ENCODE measurements around the gene PODNL1.

The PODNL1 gene

DNA sequence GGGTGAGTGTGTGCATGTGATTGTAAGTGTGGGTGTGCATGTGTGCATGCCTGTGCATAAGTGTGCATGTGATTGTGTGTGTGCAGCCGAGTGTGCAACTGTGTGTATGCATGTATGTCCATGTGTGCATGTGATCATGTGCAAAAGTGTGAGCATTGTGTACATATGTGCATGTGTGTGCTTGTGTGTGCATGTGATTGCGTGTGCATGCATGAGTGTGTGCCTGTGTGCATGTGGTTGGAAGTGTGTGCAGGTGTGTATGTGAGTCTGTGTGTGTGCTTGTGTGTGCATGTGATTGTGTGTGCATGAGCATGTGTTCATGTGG, 3.5 kb downstream of the PODNL1 start:
- no peak overlapping the region for H2BK120ac ChIP-seq (ENCODE audit: low read depth, low read length)
- H3K4me2 ChIP-seq (ENCODE audit: low read length), result no peak overlapping the region
- H3K27me3 ChIP-seq (ENCODE audit: insufficient read depth, low read length, poor library complexity), result no peaks in the 10 kb centered on the region
- no peak overlapping the region for H2BK5ac ChIP-seq (ENCODE audit: low read length)
- H3K56ac ChIP-seq (ENCODE audit: low read length), result no peak overlapping the region
- H3K18ac ChIP-seq (ENCODE audit: low read length), result no peak overlapping the region
- no peaks in the 10 kb centered on the region for H3K36me3 ChIP-seq (ENCODE audit: control insufficient read depth, insufficient read depth, low read length)
- no peak for DNase-seq
- H3K4me1 ChIP-seq (ENCODE audit: control insufficient read depth, low read depth, low read length), result peaks cover 2% of the 10 kb centered on the region
- no peak overlapping the region for H3K27ac ChIP-seq (ENCODE audit: low read depth, low read length)
- no peak overlapping the region for H4K8ac ChIP-seq (ENCODE audit: low read depth, low read length)
- H3K79me2 ChIP-seq (ENCODE audit: control insufficient read depth, insufficient read depth, low read length), result no peaks in the 10 kb centered on the region
- no peaks in the 10 kb centered on the region for H3K79me1 ChIP-seq (ENCODE audit: low read length)
- no peak overlapping the region for H2AK5ac ChIP-seq (ENCODE audit: low read length)
- no peak overlapping the region for H3K4me3 ChIP-seq (ENCODE audit: low read length)
- no peak overlapping the region for H2BK15ac ChIP-seq (replicated peaks; ENCODE audit: low read depth)
- no peak overlapping the region for H3K4ac ChIP-seq (ENCODE audit: low read depth, low read length)
- no CpG with 5 or more reads among the region's 2 CpGs for WGBS (ENCODE audit: extremely low coverage, insufficient coverage, low lambda C conversion rate)
- no peak overlapping the region for H3K23ac ChIP-seq (ENCODE audit: low read length)
- H3K9ac ChIP-seq (ENCODE audit: low read length), result no peak overlapping the region
- H4K5ac ChIP-seq (ENCODE audit: low read length), result no peak overlapping the region

DNA sequence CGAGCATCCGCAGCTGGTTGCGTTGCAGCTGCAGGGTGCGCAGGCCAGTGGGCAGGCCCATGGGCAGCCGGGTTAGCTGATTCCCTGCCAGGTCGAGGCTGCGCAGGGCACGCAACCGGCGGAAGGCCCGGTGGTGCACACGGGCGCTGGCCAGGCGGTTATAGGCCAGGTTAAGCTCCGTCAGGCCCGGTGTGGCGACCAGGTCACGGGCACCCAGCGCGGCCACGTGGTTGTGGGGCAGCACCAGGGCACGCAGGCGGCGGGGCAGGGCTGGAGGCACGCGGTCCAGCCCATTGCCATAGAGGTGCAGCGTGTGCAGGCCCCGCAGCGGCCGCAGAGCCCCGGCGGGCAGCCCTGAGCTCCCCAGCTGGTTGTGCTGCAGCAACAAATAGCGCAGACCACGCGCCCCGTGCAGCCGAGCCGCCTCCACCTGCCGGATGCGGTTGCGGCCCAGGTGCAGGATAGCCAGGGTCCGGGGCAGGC, 5.3 kb downstream of the PODNL1 start:
- no peaks in the 10 kb centered on the region for H3K79me2 ChIP-seq (ENCODE audit: control insufficient read depth, insufficient read depth, low read length)
- no peak overlapping the region for H3K27ac ChIP-seq (ENCODE audit: low read depth, low read length)

DNA sequence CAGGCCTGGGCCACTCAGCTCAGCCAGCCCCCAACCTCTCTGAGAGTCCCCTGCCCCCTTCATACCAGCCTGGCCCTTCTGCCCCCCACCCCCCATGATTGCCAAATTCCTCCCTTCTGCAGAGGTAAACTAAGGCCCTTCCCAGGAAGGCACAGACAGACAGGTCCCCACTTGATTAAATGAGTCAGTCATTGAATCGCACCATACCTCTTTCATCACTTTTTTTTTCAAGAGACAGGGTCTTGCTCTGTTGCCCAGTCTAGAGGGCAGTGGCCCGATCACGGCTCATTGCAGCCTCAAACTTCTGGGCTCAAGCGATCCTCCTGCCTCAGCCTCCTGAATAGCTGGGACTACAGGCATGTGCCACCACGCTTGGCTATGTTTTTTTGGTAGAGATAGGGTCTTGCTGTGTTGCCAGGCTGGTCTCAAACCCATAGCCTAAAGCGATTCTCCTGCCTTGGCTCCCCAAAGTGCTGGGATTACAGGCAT, 6.0 kb downstream of the PODNL1 start:
- no peaks in the 10 kb centered on the region for H3K27me3 ChIP-seq (ENCODE audit: insufficient read depth, low read length, poor library complexity)
- H2AK5ac ChIP-seq (ENCODE audit: low read length), result no peak overlapping the region
- H2BK5ac ChIP-seq (ENCODE audit: low read length), result no peak overlapping the region
- no CpG with 5 or more reads among the region's 6 CpGs for WGBS (ENCODE audit: extremely low coverage, insufficient coverage, low lambda C conversion rate)
- H3K18ac ChIP-seq (ENCODE audit: low read length), result no peak overlapping the region
- no peak overlapping the region for H3K56ac ChIP-seq (ENCODE audit: low read length)
- H2BK120ac ChIP-seq (ENCODE audit: low read depth, low read length), result no peak overlapping the region
- H3K4me2 ChIP-seq (ENCODE audit: low read length), result no peak overlapping the region
- no peaks in the 10 kb centered on the region for H3K79me1 ChIP-seq (ENCODE audit: low read length)
- no peak overlapping the region for H3K4ac ChIP-seq (ENCODE audit: low read depth, low read length)
- no peak overlapping the region for H3K23ac ChIP-seq (ENCODE audit: low read length)
- no peak overlapping the region for H4K5ac ChIP-seq (ENCODE audit: low read length)
- no peak overlapping the region for H3K4me3 ChIP-seq (ENCODE audit: low read length)
- no peaks in the 10 kb centered on the region for H3K36me3 ChIP-seq (ENCODE audit: control insufficient read depth, insufficient read depth, low read length)
- no peak overlapping the region for H3K9ac ChIP-seq (ENCODE audit: low read length)
- H3K79me2 ChIP-seq (ENCODE audit: control insufficient read depth, insufficient read depth, low read length), result no peaks in the 10 kb centered on the region
- no peaks in the 10 kb centered on the region for H3K4me1 ChIP-seq (ENCODE audit: control insufficient read depth, low read depth, low read length)
- no peak for DNase-seq
- H3K27ac ChIP-seq (ENCODE audit: low read depth, low read length), result no peak overlapping the region
- no peak overlapping the region for H2BK15ac ChIP-seq (replicated peaks; ENCODE audit: low read depth)
- H4K8ac ChIP-seq (ENCODE audit: low read depth, low read length), result no peak overlapping the region

More for the DNA sequence above, 5.3 kb downstream of the PODNL1 start:
- no peak overlapping the region for H3K56ac ChIP-seq (ENCODE audit: low read length)
- no peak overlapping the region for H3K18ac ChIP-seq (ENCODE audit: low read length)
- no peak overlapping the region for H3K23ac ChIP-seq (ENCODE audit: low read length)
- no peaks in the 10 kb centered on the region for H3K27me3 ChIP-seq (ENCODE audit: insufficient read depth, low read length, poor library complexity)
- H2BK120ac ChIP-seq (ENCODE audit: low read depth, low read length), result no peak overlapping the region
- H3K4me3 ChIP-seq (ENCODE audit: low read length), result no peak overlapping the region
- H2AK5ac ChIP-seq (ENCODE audit: low read length), result no peak overlapping the region
- H4K5ac ChIP-seq (ENCODE audit: low read length), result no peak overlapping the region
- no peak overlapping the region for H4K8ac ChIP-seq (ENCODE audit: low read depth, low read length)
- no peak overlapping the region for H3K4ac ChIP-seq (ENCODE audit: low read depth, low read length)
- peaks cover 2% of the 10 kb centered on the region for H3K4me1 ChIP-seq (ENCODE audit: control insufficient read depth, low read depth, low read length)
- WGBS (ENCODE audit: extremely low coverage, insufficient coverage, low lambda C conversion rate), result no CpG with 5 or more reads among the region's 42 CpGs
- no peak overlapping the region for H3K4me2 ChIP-seq (ENCODE audit: low read length)
- H2BK5ac ChIP-seq (ENCODE audit: low read length), result no peak overlapping the region
- no peaks in the 10 kb centered on the region for H3K36me3 ChIP-seq (ENCODE audit: control insufficient read depth, insufficient read depth, low read length)
- no peak overlapping the region for H2BK15ac ChIP-seq (replicated peaks; ENCODE audit: low read depth)
- DNase-seq, result no peak
- no peaks in the 10 kb centered on the region for H3K79me1 ChIP-seq (ENCODE audit: low read length)
- H3K9ac ChIP-seq (ENCODE audit: low read length), result no peak overlapping the region

DNA sequence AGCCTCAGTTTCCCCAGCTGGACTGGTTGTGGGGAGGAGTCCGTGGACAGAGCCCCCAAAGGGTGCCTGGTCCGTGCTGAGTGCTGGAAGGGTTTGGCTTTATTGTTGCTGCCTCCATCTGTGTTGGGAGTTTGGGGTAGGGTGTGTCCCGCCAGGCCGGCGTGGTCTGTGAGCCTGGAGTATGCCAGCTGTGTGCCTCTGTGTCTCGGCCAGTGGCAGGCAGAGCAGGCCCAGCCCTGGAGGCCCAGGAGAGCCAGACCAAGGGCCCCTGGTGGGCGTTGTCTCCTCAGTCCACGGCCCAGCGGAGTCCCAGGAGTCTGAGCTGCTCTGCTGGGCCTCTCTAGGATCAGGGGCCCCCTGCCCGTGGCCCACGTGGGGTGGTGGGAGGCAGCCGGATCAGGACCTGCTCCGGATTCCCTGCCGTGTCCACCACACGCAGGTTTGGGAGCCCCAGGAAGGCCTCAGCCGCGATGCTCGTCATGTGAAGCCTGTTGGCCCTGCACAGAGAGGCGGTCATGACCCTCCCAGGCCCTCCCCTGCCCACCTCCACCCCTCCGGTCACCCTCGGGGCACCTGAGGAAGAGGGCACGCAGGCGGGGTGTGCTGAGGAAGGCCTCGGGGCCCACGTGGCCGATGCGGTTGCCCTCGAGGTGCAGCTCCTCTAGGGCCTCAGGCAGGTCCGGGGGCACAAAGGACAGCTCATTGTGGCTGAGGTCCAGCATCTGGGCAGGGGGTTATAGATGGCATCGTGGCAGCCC, 6.6 kb downstream of the PODNL1 start:
- H3K79me2 ChIP-seq (ENCODE audit: control insufficient read depth, insufficient read depth, low read length), result no peaks in the 10 kb centered on the region
- H3K9ac ChIP-seq (ENCODE audit: low read length), result no peak overlapping the region
- no peaks in the 10 kb centered on the region for H3K79me1 ChIP-seq (ENCODE audit: low read length)
- H3K27me3 ChIP-seq (ENCODE audit: insufficient read depth, low read length, poor library complexity), result no peaks in the 10 kb centered on the region
- no peak overlapping the region for H3K27ac ChIP-seq (ENCODE audit: low read depth, low read length)
- H3K56ac ChIP-seq (ENCODE audit: low read length), result no peak overlapping the region
- H2BK120ac ChIP-seq (ENCODE audit: low read depth, low read length), result no peak overlapping the region
- no peak overlapping the region for H2BK15ac ChIP-seq (replicated peaks; ENCODE audit: low read depth)
- no peak overlapping the region for H3K4ac ChIP-seq (ENCODE audit: low read depth, low read length)
- no peak for DNase-seq
- H2BK5ac ChIP-seq (ENCODE audit: low read length), result no peak overlapping the region
- H3K23ac ChIP-seq (ENCODE audit: low read length), result no peak overlapping the region
- H4K5ac ChIP-seq (ENCODE audit: low read length), result no peak overlapping the region
- no peaks in the 10 kb centered on the region for H3K4me1 ChIP-seq (ENCODE audit: control insufficient read depth, low read depth, low read length)
- H3K36me3 ChIP-seq (ENCODE audit: control insufficient read depth, insufficient read depth, low read length), result peaks cover 2% of the 10 kb centered on the region
- no peak overlapping the region for H3K4me2 ChIP-seq (ENCODE audit: low read length)
- WGBS (ENCODE audit: extremely low coverage, insufficient coverage, low lambda C conversion rate), result no CpG with 5 or more reads among the region's 30 CpGs
- no peak overlapping the region for H4K8ac ChIP-seq (ENCODE audit: low read depth, low read length)
- no peak overlapping the region for H3K18ac ChIP-seq (ENCODE audit: low read length)
- no peak overlapping the region for H2AK5ac ChIP-seq (ENCODE audit: low read length)
- no peak overlapping the region for H3K4me3 ChIP-seq (ENCODE audit: low read length)

DNA sequence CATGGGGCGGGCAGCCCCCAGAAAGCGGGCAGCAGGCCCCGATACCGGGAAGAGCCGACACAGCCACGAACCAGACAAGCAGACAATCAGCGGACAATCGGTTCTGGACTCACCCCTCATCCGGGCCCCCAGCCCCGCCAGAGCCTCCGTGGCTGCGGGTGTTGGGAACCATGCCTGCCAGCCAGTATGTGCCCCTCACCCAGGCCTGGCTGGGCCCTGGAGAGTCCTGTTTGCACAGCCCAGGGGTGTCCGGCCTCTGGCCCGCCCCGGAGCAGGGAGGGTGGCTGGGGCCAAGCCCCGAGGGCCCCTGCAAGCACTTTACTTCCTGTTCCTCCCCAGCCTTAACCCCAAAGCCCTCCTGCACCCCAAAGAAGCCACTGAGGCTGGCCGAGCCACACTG, 7.8 kb downstream of the PODNL1 start:
- H3K23ac ChIP-seq (ENCODE audit: low read length), result no peak overlapping the region
- H3K27me3 ChIP-seq (ENCODE audit: insufficient read depth, low read length, poor library complexity), result no peaks in the 10 kb centered on the region
- no peaks in the 10 kb centered on the region for H3K79me2 ChIP-seq (ENCODE audit: control insufficient read depth, insufficient read depth, low read length)
- no peak overlapping the region for H3K4me3 ChIP-seq (ENCODE audit: low read length)
- H3K4me1 ChIP-seq (ENCODE audit: control insufficient read depth, low read depth, low read length), result no peaks in the 10 kb centered on the region
- H4K8ac ChIP-seq (ENCODE audit: low read depth, low read length), result no peak overlapping the region
- H2BK5ac ChIP-seq (ENCODE audit: low read length), result no peak overlapping the region
- H2BK15ac ChIP-seq (replicated peaks; ENCODE audit: low read depth), result no peak overlapping the region
- no peak for DNase-seq
- H3K4ac ChIP-seq (ENCODE audit: low read depth, low read length), result no peak overlapping the region
- no peak overlapping the region for H3K4me2 ChIP-seq (ENCODE audit: low read length)
- H4K5ac ChIP-seq (ENCODE audit: low read length), result no peak overlapping the region
- H3K79me1 ChIP-seq (ENCODE audit: low read length), result no peaks in the 10 kb centered on the region
- H3K9ac ChIP-seq (ENCODE audit: low read length), result no peak overlapping the region
- no peak overlapping the region for H3K27ac ChIP-seq (ENCODE audit: low read depth, low read length)
- no peak overlapping the region for H2AK5ac ChIP-seq (ENCODE audit: low read length)
- peaks cover 2% of the 10 kb centered on the region for H3K36me3 ChIP-seq (ENCODE audit: control insufficient read depth, insufficient read depth, low read length)
- no peak overlapping the region for H2BK120ac ChIP-seq (ENCODE audit: low read depth, low read length)
- no CpG with 5 or more reads among the region's 17 CpGs for WGBS (ENCODE audit: extremely low coverage, insufficient coverage, low lambda C conversion rate)
- H3K56ac ChIP-seq (ENCODE audit: low read length), result no peak overlapping the region
- no peak overlapping the region for H3K18ac ChIP-seq (ENCODE audit: low read length)

DNA sequence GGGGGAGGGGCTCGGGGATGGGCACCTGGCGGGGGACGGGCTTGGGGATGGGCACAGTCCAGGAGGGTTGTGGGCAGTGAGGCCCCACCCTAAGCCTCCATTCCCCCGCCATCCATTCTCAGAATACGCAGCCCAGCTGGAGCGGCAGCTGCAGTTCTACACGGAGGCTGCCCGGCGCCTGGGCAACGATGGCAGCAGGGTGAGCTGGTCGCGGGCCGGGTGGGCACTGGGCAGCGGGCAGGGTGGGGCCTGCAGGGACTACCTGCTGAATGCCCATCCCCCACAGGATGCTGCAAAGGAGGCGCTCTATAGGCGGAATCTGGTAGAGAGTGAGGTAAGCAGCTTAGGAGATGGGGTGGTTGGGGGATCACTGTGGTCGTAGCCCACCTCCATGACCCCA, 8.3 kb downstream of the PODNL1 start:
- H3K36me3 ChIP-seq (ENCODE audit: control insufficient read depth, insufficient read depth, low read length), result peaks cover 2% of the 10 kb centered on the region
- no peak for DNase-seq
- no peaks in the 10 kb centered on the region for H3K79me2 ChIP-seq (ENCODE audit: control insufficient read depth, insufficient read depth, low read length)
- H3K4me1 ChIP-seq (ENCODE audit: control insufficient read depth, low read depth, low read length), result no peaks in the 10 kb centered on the region
- no peak overlapping the region for H2BK15ac ChIP-seq (replicated peaks; ENCODE audit: low read depth)
- no peak overlapping the region for H2BK120ac ChIP-seq (ENCODE audit: low read depth, low read length)
- no peak overlapping the region for H3K4me2 ChIP-seq (ENCODE audit: low read length)
- no peak overlapping the region for H3K27ac ChIP-seq (ENCODE audit: low read depth, low read length)
- H4K5ac ChIP-seq (ENCODE audit: low read length), result no peak overlapping the region
- no peak overlapping the region for H4K8ac ChIP-seq (ENCODE audit: low read depth, low read length)
- no peaks in the 10 kb centered on the region for H3K27me3 ChIP-seq (ENCODE audit: insufficient read depth, low read length, poor library complexity)
- no peak overlapping the region for H2AK5ac ChIP-seq (ENCODE audit: low read length)
- H2BK5ac ChIP-seq (ENCODE audit: low read length), result no peak overlapping the region
- H3K4ac ChIP-seq (ENCODE audit: low read depth, low read length), result no peak overlapping the region
- no peak overlapping the region for H3K18ac ChIP-seq (ENCODE audit: low read length)
- H3K79me1 ChIP-seq (ENCODE audit: low read length), result no peaks in the 10 kb centered on the region
- H3K9ac ChIP-seq (ENCODE audit: low read length), result no peak overlapping the region
- no peak overlapping the region for H3K4me3 ChIP-seq (ENCODE audit: low read length)
- H3K56ac ChIP-seq (ENCODE audit: low read length), result no peak overlapping the region
- no CpG with 5 or more reads among the region's 17 CpGs for WGBS (ENCODE audit: extremely low coverage, insufficient coverage, low lambda C conversion rate)
- no peak overlapping the region for H3K23ac ChIP-seq (ENCODE audit: low read length)
